Endothelial cell of umbilical vein (primary cell): ENCODE measurements around the gene YWHAE. TPM values are rescaled to one million over a fixed set of nuclear protein-coding genes. Genes with fewer than 3 reads are reported as not detected.

Experiments
- BruUV-seq: library from RNA; stranded (reverse); fragments of 400-500 nt; replicated peaks from 2 replicates; lab custom pipeline; 2021; lab: Mats Ljungman, UMichigan
- CTCF ChIA-PET: fragments of 300-600, 350-600 bp; sonication (Branson Sonifier 250); formaldehyde crosslinking; loops from one replicate; lab custom pipeline; 2021; ENCODE audit warnings: antibody characterized with exemption, inconsistent platforms; lab: Charles Lee
- POLR2A ChIA-PET: fragments of 300-600, 350-600 bp; sonication (Branson Sonifier 250); formaldehyde crosslinking; loops from one replicate; lab custom pipeline; 2021; ENCODE audit warnings: antibody characterized with exemption, inconsistent platforms; lab: Charles Lee
- DNase-seq: peaks from one replicate; pipeline ENCODE4 v3.0.0-alpha.2; 2011; ENCODE audit warnings: low read depth, low spot score
- FAIRE-seq: peaks from 2 replicates; lab custom pipeline; 2011; peaks lifted over from hg19 to GRCh38; lab: Jason Lieb, UNC
- H2AFZ ChIP-seq: 2 replicates; pipeline ENCODE4 v1.6.0; 2012; ENCODE audit warnings: low read depth, low read length, control low read depth, inconsistent platforms
- H3K27ac ChIP-seq: 2 replicates; pipeline ENCODE4 v1.5.1; 2011; ENCODE audit warnings: low read depth, mild to moderate bottlenecking, control low read depth, low read length, moderate library complexity; ENCODE audit not compliant: insufficient read depth
- H3K27me3 ChIP-seq, 2 experiments: 2 replicates each; pipeline versions ENCODE4 v1.6.0 to v1.6.1; 2011; ENCODE audit warnings: low read length in 2 of 2, mixed read lengths in 1 of 2; ENCODE audit not compliant: control insufficient read depth in 2 of 2, insufficient read depth in 2 of 2
- H3K36me3 ChIP-seq, 2 experiments: 2 replicates in 1 of 2; 3 replicates in 1 of 2; pipeline ENCODE4 v1.5.1; 2011; ENCODE audit warnings: low read length in 2 of 2, mild to moderate bottlenecking in 1 of 2, moderate library complexity in 1 of 2; ENCODE audit not compliant: control insufficient read depth in 2 of 2, insufficient read depth in 2 of 2; ENCODE audit errors: extremely low read depth in 1 of 2
- H3K4me1 ChIP-seq: 3 replicates; pipeline ENCODE4 v1.5.1; 2011; ENCODE audit warnings: mild to moderate bottlenecking, low read length; ENCODE audit not compliant: control insufficient read depth, insufficient read depth; ENCODE audit errors: extremely low read depth
- H3K4me2 ChIP-seq: 2 replicates; pipeline ENCODE4 v1.6.1; 2011; ENCODE audit warnings: low read length, control low read depth, mixed read lengths; ENCODE audit not compliant: insufficient read depth
- H3K4me3 ChIP-seq, 3 experiments: fragments of 200-600 bp in 1 of 3; sonication (generic), shearing (Covaris generic) in 1 of 3; replicated peaks in 1 of 3; 2 replicates each; pipeline ENCODE4 v1.5.1; 2011 to 2016; ENCODE audit warnings: control low read depth in 3 of 3, low read length in 3 of 3, mild to moderate bottlenecking in 2 of 3, inconsistent platforms in 1 of 3, low read depth in 1 of 3, moderate library complexity in 1 of 3; ENCODE audit not compliant: insufficient read depth in 1 of 3
- H3K79me2 ChIP-seq: 2 replicates; pipeline ENCODE4 v1.6.0; 2012; ENCODE audit warnings: low read length, inconsistent platforms; ENCODE audit not compliant: control insufficient read depth, insufficient read depth
- H3K9ac ChIP-seq: replicated peaks from 2 replicates; pipeline ENCODE3; 2011; ENCODE audit warnings: low read length, control low read depth; ENCODE audit not compliant: insufficient read depth; ENCODE audit errors: extremely low read depth
- H3K9me1 ChIP-seq: replicated peaks from 3 replicates; pipeline ENCODE4 v1.6.0; 2011; ENCODE audit warnings: mild to moderate bottlenecking, low read length; ENCODE audit not compliant: control insufficient read depth, insufficient read depth; ENCODE audit errors: extremely low read depth
- H3K9me3 ChIP-seq: replicated peaks from 2 replicates; pipeline ENCODE4 v1.5.1; 2012; ENCODE audit warnings: low read length, inconsistent platforms; ENCODE audit not compliant: control insufficient read depth, insufficient read depth
- H4K20me1 ChIP-seq: replicated peaks from 2 replicates; pipeline ENCODE3; 2011; ENCODE audit warnings: mild to moderate bottlenecking, low read length; ENCODE audit not compliant: control insufficient read depth, insufficient read depth; ENCODE audit errors: extremely low read depth
- CTCF ChIP-seq, 2 donors: IDR thresholded peaks; 1 replicate in 1 of 2; 2 replicates in 1 of 2; pipeline ENCODE4 v1.5.1; 2011; ENCODE audit warnings: low read length in 2 of 2, mild to moderate bottlenecking in 2 of 2, moderate library complexity in 2 of 2, control low read depth in 1 of 2, inconsistent platforms in 1 of 2, low read depth in 1 of 2; ENCODE audit not compliant: insufficient read depth in 1 of 2; ENCODE audit errors: extremely low read depth in 1 of 2
- EZH2 ChIP-seq: IDR thresholded peaks from 2 replicates; pipeline ENCODE4 v1.6.1; 2012; ENCODE audit warnings: borderline replicate concordance, low read depth, mild to moderate bottlenecking, moderate library complexity, low read length, inconsistent platforms; ENCODE audit not compliant: severe bottlenecking
- FOS ChIP-seq: IDR thresholded peaks from 2 replicates; pipeline ENCODE4 v1.6.1; 2011; ENCODE audit warnings: mild to moderate bottlenecking, low read length, moderate library complexity, borderline replicate concordance; ENCODE audit not compliant: insufficient read depth
- GATA2 ChIP-seq: IDR thresholded peaks from 2 replicates; pipeline ENCODE4 v1.7.0; 2011; ENCODE audit warnings: low read depth, mild to moderate bottlenecking, moderate library complexity, mixed read lengths, low read length; ENCODE audit not compliant: insufficient read length, insufficient read depth
- JUN ChIP-seq: IDR thresholded peaks from 2 replicates; pipeline ENCODE4 v1.6.1; 2011; ENCODE audit warnings: borderline replicate concordance, low read depth; ENCODE audit not compliant: insufficient read length, insufficient read depth
- MYC ChIP-seq: IDR thresholded peaks from one replicate; pipeline ENCODE4 v1.6.1; 2011; ENCODE audit warnings: mild to moderate bottlenecking, low read depth, low read length
- POLR2A ChIP-seq: IDR thresholded peaks from 2 replicates; pipeline ENCODE4 v1.6.1; 2012; ENCODE audit warnings: low read depth, mild to moderate bottlenecking, control low read depth, low read length
- POLR2AphosphoS5 ChIP-seq: IDR thresholded peaks from 2 replicates; pipeline ENCODE4 v1.6.1; 2012; ENCODE audit warnings: low read depth, mild to moderate bottlenecking, control low read depth, low read length, moderate library complexity; ENCODE audit not compliant: insufficient read depth
- dilution Hi-C: fragments of 300-500 bp; cut with MboI; formaldehyde crosslinking; loops from one replicate; pipeline ENCODE4 v1.15.0; 2019; ENCODE audit warnings: low sequenced_read_pairs; ENCODE audit not compliant: extremely low pct_ligation_motif_present
- intact Hi-C: fragments of 100-400 bp; cut with micrococcal nuclease; formaldehyde crosslinking; loops from one replicate; pipeline ENCODE4 v1.10.0; 2022
- polyA plus RNA-seq, 4 experiments: library from polyadenylated mRNA; depleted of rRNA in 3 of 4; stranded (reverse) in 3 of 4; unstranded in 1 of 4; fragments of >200 nt; gene quantifications; 2 replicates each; pipeline versions ENCODE4 v1.2.1 to v1.2.3, GENCODE V29; 2011 to 2012; ENCODE audit warnings: missing spikeins in 1 of 4
- total RNA-seq: library from RNA; stranded (reverse); gene quantifications from 2 replicates; pipeline ENCODE4 v1.2.3, GENCODE V29; 2021

Gene YWHAE
- total and polyA plus RNA-seq, 2 donors (not counting 3 experiments of a cell fraction or from before 2014, with no cell fraction given): 396 to 819 TPM

GRCh38 chr17:1423456-1424135, 23.6 kb upstream of the YWHAE start:
- Histone ChIP-seq H3K79me2 (peaks cover 48% of the 10 kb centered on the region), H3K4me3 (no peak overlapping the region), H3K27ac (peak overlapping the region; percentile 90), H3K27me3 (no peaks in the 10 kb centered on the region), H3K9me1 (no peaks in the 10 kb centered on the region), H3K4me2 (peak overlapping the region; percentile 40), H2AFZ (no peak overlapping the region), H3K9ac (peak overlapping the region; percentile 44), H3K9me3 (no peaks in the 10 kb centered on the region), H4K20me1 (peaks cover 4% of the 10 kb centered on the region), H3K4me1 (peaks cover 25% of the 10 kb centered on the region), H3K36me3 (peaks cover 5 to 12% of the 10 kb centered on the region in 2 experiments)
- intact Hi-C loops (loop anchor here (1.0 to 2.0 kb wide), 3 partner anchors 10 to 23 kb away; partner anchors contain the start of gene YWHAE), dilution Hi-C loops (no loop called here)
- no TSS peak for BruUV-seq
- POLR2A ChIA-PET: interaction anchor here (0.6 to 1.1 kb wide), 2 partner anchors 29 to 32 kb away, joined by 3 to 4 read pairs; partner anchors contain the start of gene CRK
- DNase-seq (no peak), FAIRE-seq (no peak)
- CTCF ChIA-PET: interaction anchor here (0.7 to 2.0 kb wide), 7 partner anchors 9 to 191 kb away, joined by 3 to 21 read pairs (median 4); no protein-coding TSS in a partner anchor
- TF ChIP-seq JUN (no peak), CTCF (IDR thresholded peaks at IDR 0.05; ENCODE audit: extremely low read depth in 1 of 2, insufficient read depth in 1 of 2, low read depth in 1 of 2, low read length in 2 of 2) (no peak), POLR2A (no peak), FOS (no peak), GATA2 (no peak), EZH2 (no peak), MYC (no peak), POLR2AphosphoS5 (no peak)
